Endodermal cell (in vitro differentiated cells): ENCODE data around the gene PARD3B. TPM values are rescaled to one million over a fixed set of nuclear protein-coding genes. Genes with fewer than 3 reads are reported as not detected.

Experiments
- DNase-seq: peaks from one replicate; pipeline ENCODE4 v3.0.0-alpha.2; 2017
- H3K27ac ChIP-seq: 2 replicates; pipeline ENCODE4 v1.5.1; 2013; ENCODE audit warnings: mild to moderate bottlenecking, low read depth, low read length, moderate library complexity
- H3K27me3 ChIP-seq: 2 replicates; pipeline ENCODE4 v1.6.1; 2013; ENCODE audit warnings: mild to moderate bottlenecking, low read length, moderate library complexity; ENCODE audit not compliant: insufficient read depth, control insufficient read depth, poor library complexity, severe bottlenecking
- H3K36me3 ChIP-seq: 2 replicates; pipeline ENCODE4 v1.7.0; 2013; ENCODE audit warnings: mild to moderate bottlenecking, low read length, moderate library complexity; ENCODE audit not compliant: control insufficient read depth, insufficient read depth
- H3K4me1 ChIP-seq: one replicate; pipeline ENCODE4 v1.7.0; 2013; ENCODE audit warnings: low read length; ENCODE audit not compliant: control insufficient read depth, insufficient read depth
- H3K4me3 ChIP-seq: 2 replicates; pipeline ENCODE4 v1.5.1; 2013; ENCODE audit warnings: mild to moderate bottlenecking, low read length, moderate library complexity
- H3K9ac ChIP-seq: 2 replicates; pipeline ENCODE4 v1.6.1; 2013; ENCODE audit warnings: mild to moderate bottlenecking, low read length, moderate library complexity; ENCODE audit not compliant: poor library complexity, severe bottlenecking; ENCODE audit errors: extremely low read depth
- H3K9me3 ChIP-seq: 2 replicates; pipeline ENCODE4 v1.6.1; 2013; ENCODE audit warnings: mild to moderate bottlenecking, low read length, moderate library complexity; ENCODE audit not compliant: control insufficient read depth
- H3K27ac Mint-ChIP-seq: 2 replicates; pipeline ENCODE4 v1.8.0; 2020; ENCODE audit warnings: mixed read lengths
- H3K27me3 Mint-ChIP-seq: 2 replicates; pipeline ENCODE4 v1.8.0; 2021; ENCODE audit warnings: mild to moderate bottlenecking, mixed read lengths; ENCODE audit not compliant: insufficient read depth
- H3K36me3 Mint-ChIP-seq: 2 replicates; pipeline ENCODE4 v1.8.0; 2020; ENCODE audit warnings: low read depth, mixed read lengths
- H3K4me1 Mint-ChIP-seq: 2 replicates; pipeline ENCODE4 v1.8.0; 2020; ENCODE audit warnings: mixed read lengths
- H3K4me3 Mint-ChIP-seq: 2 replicates; pipeline ENCODE4 v1.8.0; 2020; ENCODE audit warnings: mild to moderate bottlenecking, moderate library complexity, mixed read lengths
- H3K9me3 Mint-ChIP-seq: 2 replicates; pipeline ENCODE4 v1.8.0; 2020; ENCODE audit warnings: mild to moderate bottlenecking, mixed read lengths
- CTCF ChIP-seq: fragments of 200-600 bp; sonication (generic); conservative IDR thresholded peaks from 2 replicates; pipeline ENCODE4 v1.5.0; 2021; ENCODE audit warnings: antibody characterized with exemption, mild to moderate bottlenecking
- WGBS, 2 experiments: methylation state at CpG; one replicate each; pipeline versions ENCODE4 v1.1.5 to v1.1.7; 2013; ENCODE audit warnings: missing lambda C conversion rate in 2 of 2, mixed read lengths in 1 of 2; ENCODE audit not compliant: insufficient coverage in 1 of 2, insufficient read length in 1 of 2; 5-methylcytosine and 5-hydroxymethylcytosine counted together
- total RNA-seq, 2 donors: library from RNA; stranded (reverse); fragmentation: NEBNext Ultra II Directional in 1 of 2; extraction: Animal tissue kit (Norgen Biotek cat#: 25700) in 1 of 2; gene quantifications; 2 replicates in 1 of 2; 3 replicates in 1 of 2; pipeline ENCODE4 v1.2.1, GENCODE V29; 2021

PARD3B gene
- total RNA-seq, 2 donors from 2014 or later, result 2.5 to 5.6 TPM

DNA sequence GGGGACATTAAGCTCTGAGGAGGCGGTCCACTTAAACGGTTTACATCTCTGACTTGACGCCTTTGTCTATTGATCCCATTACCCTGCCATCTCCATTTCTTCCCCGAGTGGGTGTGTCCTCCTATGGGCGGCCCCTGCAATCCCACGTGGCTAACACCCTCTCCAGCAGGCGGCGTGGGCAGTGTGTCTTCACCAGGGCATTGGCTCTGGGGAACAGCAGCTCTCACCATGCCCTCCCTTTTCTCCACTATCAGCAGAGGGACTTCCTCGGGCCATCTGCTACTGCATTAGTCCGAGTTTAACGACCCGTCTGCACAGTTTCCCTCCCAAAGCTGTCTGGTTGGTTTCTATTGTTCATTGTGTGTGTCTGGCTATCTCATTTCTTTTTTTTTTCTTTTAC is 625.1 kb downstream of the PARD3B start:
- Histone ChIP-seq H3K4me1 (no peaks in the 10 kb centered on the region), H3K27me3 (no peaks in the 10 kb centered on the region), H3K36me3 (no peaks in the 10 kb centered on the region), H3K9me3 (no peaks in the 10 kb centered on the region), H3K27ac (no peak overlapping the region), H3K9ac (no peak overlapping the region), H3K4me3 (no peak overlapping the region)
- Mint-ChIP-seq H3K36me3 (no peaks in the 10 kb centered on the region), H3K4me1 (peaks cover 8% of the 10 kb centered on the region), H3K9me3 (no peaks in the 10 kb centered on the region), H3K4me3 (no peak overlapping the region), H3K27me3 (no peaks in the 10 kb centered on the region), H3K27ac (no peak overlapping the region)
- DNase-seq, result no peak
- WGBS, 2 experiments, result 91 to 98% methylated on average over 10 to 12 of the region's 12 CpGs
- no peak for TF ChIP-seq CTCF

GRCh38 chr2:205171261-205171940 is 626.1 kb downstream of the PARD3B start:
- no peak overlapping the region for H3K4me3 ChIP-seq
- Mint-ChIP-seq H3K4me3 (no peak overlapping the region), H3K27me3 (no peaks in the 10 kb centered on the region), H3K36me3 (no peaks in the 10 kb centered on the region), H3K4me1 (peaks cover 16% of the 10 kb centered on the region), H3K27ac (no peak overlapping the region), H3K9me3 (no peaks in the 10 kb centered on the region)
- DNase-seq, result no peak
- no peaks in the 10 kb centered on the region for H3K4me1 ChIP-seq
- no peak overlapping the region for H3K27ac ChIP-seq
- H3K9me3 ChIP-seq, result no peaks in the 10 kb centered on the region
- H3K27me3 ChIP-seq, result no peaks in the 10 kb centered on the region
- no peak overlapping the region for H3K9ac ChIP-seq
- no peak for TF ChIP-seq CTCF
- WGBS, 2 experiments, result 88% methylated on average over 4 of the region's 4 CpGs; no CpG with 5 or more reads in 1 of the 2 experiments
- no peaks in the 10 kb centered on the region for H3K36me3 ChIP-seq

DNA sequence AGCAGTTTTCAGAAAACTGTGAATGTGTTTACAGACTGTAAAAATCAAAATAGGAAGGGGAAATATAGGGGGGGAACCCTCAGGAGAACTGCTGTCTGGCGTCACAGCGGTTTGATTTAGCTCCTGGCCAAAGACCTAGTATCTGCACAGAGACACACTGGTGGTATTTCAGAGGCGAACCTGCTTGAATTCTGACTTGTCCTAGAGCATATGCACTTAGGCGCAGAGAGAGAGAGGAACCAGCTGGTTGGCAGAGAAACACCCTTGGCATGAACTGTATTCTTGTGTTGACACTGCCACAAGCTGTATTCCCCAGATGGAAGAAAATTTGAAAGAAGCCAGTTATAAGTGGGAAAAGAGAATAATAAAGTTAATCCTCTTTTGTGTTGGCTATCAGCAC is 630.6 kb downstream of the PARD3B start:
- no peaks in the 10 kb centered on the region for H3K27me3 Mint-ChIP-seq
- H3K27ac Mint-ChIP-seq, result no peak overlapping the region
- H3K4me1 Mint-ChIP-seq, result peaks cover 25% of the 10 kb centered on the region
- no peak for TF ChIP-seq CTCF
- H3K4me1 ChIP-seq, result no peaks in the 10 kb centered on the region
- H3K36me3 ChIP-seq, result no peaks in the 10 kb centered on the region
- H3K4me3 Mint-ChIP-seq, result no peak overlapping the region
- 95 to 100% methylated on average over 4 of the region's 4 CpGs for WGBS, 2 experiments
- no peaks in the 10 kb centered on the region for H3K9me3 Mint-ChIP-seq
- no peak overlapping the region for H3K9ac ChIP-seq
- H3K9me3 ChIP-seq, result no peaks in the 10 kb centered on the region
- no peak overlapping the region for H3K4me3 ChIP-seq
- no peak overlapping the region for H3K27ac ChIP-seq
- no peak for DNase-seq
- no peaks in the 10 kb centered on the region for H3K27me3 ChIP-seq
- no peaks in the 10 kb centered on the region for H3K36me3 Mint-ChIP-seq
